Activated CD4-positive, alpha-beta T cell treated with anti-CD3 and anti-CD28 coated beads for 36 hours (primary cell): ENCODE measurements around the gene SPRED2. TPM values are rescaled to one million over a fixed set of nuclear protein-coding genes. Genes with fewer than 3 reads are reported as not detected.
A peak's percentile ranks its signal among the peaks of the same experiment; 100 is the strongest.

Experiments used
- ATAC-seq: fragments of 200-7000 bp; cut with Tn5 transposase; one replicate; pipeline ENCODE4 v1.10.0; 2021; ENCODE audit warnings: mild to moderate bottlenecking, moderate library complexity
- CTCF ChIA-PET: fragments of 350-600 bp; sonication (Branson Sonifier 250); formaldehyde crosslinking; loops from one replicate; lab custom pipeline; 2021; ENCODE audit warnings: antibody characterized with exemption; lab: Charles Lee
- POLR2A ChIA-PET: fragments of 350-600 bp; sonication (Branson Sonifier 250); formaldehyde crosslinking; loops from one replicate; lab custom pipeline; 2021; ENCODE audit warnings: antibody characterized with exemption, inconsistent platforms; lab: Charles Lee
- DNase-seq: peaks from one replicate; pipeline ENCODE4 v3.0.0-alpha.2; 2020
- H3K27ac Mint-ChIP-seq: one replicate; pipeline ENCODE4 v1.8.0; 2021; ENCODE audit warnings: mixed read lengths
- H3K27me3 Mint-ChIP-seq: one replicate; pipeline ENCODE4 v1.8.0; 2021; ENCODE audit warnings: mixed read lengths
- H3K36me3 Mint-ChIP-seq: one replicate; pipeline ENCODE4 v1.8.0; 2021; ENCODE audit warnings: low read depth, mixed read lengths
- H3K4me1 Mint-ChIP-seq: one replicate; pipeline ENCODE4 v1.8.0; 2021; ENCODE audit warnings: mixed read lengths
- H3K4me3 Mint-ChIP-seq: one replicate; pipeline ENCODE4 v1.8.0; 2021; ENCODE audit warnings: mild to moderate bottlenecking, moderate library complexity, mixed read lengths
- H3K9me3 Mint-ChIP-seq: one replicate; pipeline ENCODE4 v1.8.0; 2021; ENCODE audit warnings: low read depth, mixed read lengths
- intact Hi-C, 2 experiments: fragments of 100-400 bp; cut with DNase I in 1 of 2; cut with micrococcal nuclease in 1 of 2; formaldehyde crosslinking; loops; one replicate each; pipeline versions ENCODE4 v1.14.2 to v1.15.1; 2022 to 2024; cut with DNase I, micrococcal nuclease
- total RNA-seq, 2 experiments: library from RNA; stranded (reverse); gene quantifications; one replicate each; pipeline ENCODE4 v1.2.3, GENCODE V29; 2021

Gene SPRED2
- total RNA-seq, 2 experiments from 2014 or later: 6.7 to 7.9 TPM

DNA sequence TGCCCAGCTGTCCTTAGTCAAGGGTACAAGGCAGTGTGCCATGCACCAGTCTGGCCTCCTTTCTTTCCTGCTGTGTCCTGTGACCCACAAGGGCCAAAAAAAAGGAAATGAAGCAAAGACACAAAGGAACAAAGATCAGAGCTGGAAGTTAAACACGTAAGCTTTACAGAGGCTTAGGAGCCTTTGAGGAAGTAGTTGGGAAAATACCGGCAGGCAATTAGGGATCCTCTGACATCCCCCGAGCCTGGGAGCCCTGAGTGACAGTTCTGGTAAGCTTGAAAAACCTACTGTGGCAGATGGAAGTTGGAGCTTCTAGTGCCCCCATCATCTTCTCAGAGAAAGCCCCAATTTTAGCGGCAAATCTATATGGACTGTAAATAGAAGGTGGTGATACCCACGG is 78.5 kb downstream of the SPRED2 start:
- ATAC-seq: no peak
- H3K4me3 Mint-ChIP-seq: no peak overlapping the region
- peaks cover 25% of the 10 kb centered on the region for H3K4me1 Mint-ChIP-seq
- peaks cover 3% of the 10 kb centered on the region for H3K27me3 Mint-ChIP-seq
- H3K9me3 Mint-ChIP-seq: no peaks in the 10 kb centered on the region
- intact Hi-C loops: loop anchor here in 1 of 2 experiments (10.0 kb wide), 1 partner anchor 201 kb away; no protein-coding TSS in a partner anchor
- H3K27ac Mint-ChIP-seq: no peak overlapping the region
- no peak for DNase-seq
- H3K36me3 Mint-ChIP-seq: no peaks in the 10 kb centered on the region
- ChIA-PET POLR2A (no interaction called here), CTCF (interaction anchor here (1.3 to 1.5 kb wide), 3 partner anchors 10 to 34 kb away, joined by 3 to 4 read pairs (median 4); no protein-coding TSS in a partner anchor)

DNA sequence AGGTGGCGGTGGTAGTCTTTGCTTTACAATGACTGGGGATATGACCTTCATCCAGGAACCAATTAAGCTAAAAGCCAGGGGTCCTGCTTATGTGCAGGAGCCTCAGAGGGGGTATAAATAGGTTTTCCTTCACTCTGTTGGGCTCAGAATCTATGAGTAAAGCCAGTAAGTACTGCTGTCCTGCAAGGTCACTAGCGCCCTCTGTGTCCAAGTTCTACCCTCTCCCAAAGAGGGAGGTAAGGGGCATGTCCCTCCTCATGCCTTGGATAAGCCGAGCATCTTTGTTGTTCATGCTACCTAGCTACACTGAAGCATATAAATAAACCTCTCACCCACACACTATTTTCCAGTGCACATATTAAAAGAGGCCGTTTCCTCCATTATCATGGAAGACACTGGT is 79.4 kb downstream of the SPRED2 start:
- no peaks in the 10 kb centered on the region for H3K9me3 Mint-ChIP-seq
- H3K4me1 Mint-ChIP-seq: peaks cover 20% of the 10 kb centered on the region
- ATAC-seq (no peak), DNase-seq (no peak)
- ChIA-PET POLR2A (no interaction called here), CTCF (interaction anchor here (0.6 to 1.4 kb wide), 4 partner anchors 11 to 33 kb away, joined by 3 to 4 read pairs (median 3); no protein-coding TSS in a partner anchor)
- H3K27me3 Mint-ChIP-seq: peaks cover 3% of the 10 kb centered on the region
- intact Hi-C loops: loop anchor here in 1 of 2 experiments (10.0 kb wide), 1 partner anchor 202 kb away; no protein-coding TSS in a partner anchor
- H3K27ac Mint-ChIP-seq: no peak overlapping the region
- no peaks in the 10 kb centered on the region for H3K36me3 Mint-ChIP-seq
- H3K4me3 Mint-ChIP-seq: no peak overlapping the region

DNA sequence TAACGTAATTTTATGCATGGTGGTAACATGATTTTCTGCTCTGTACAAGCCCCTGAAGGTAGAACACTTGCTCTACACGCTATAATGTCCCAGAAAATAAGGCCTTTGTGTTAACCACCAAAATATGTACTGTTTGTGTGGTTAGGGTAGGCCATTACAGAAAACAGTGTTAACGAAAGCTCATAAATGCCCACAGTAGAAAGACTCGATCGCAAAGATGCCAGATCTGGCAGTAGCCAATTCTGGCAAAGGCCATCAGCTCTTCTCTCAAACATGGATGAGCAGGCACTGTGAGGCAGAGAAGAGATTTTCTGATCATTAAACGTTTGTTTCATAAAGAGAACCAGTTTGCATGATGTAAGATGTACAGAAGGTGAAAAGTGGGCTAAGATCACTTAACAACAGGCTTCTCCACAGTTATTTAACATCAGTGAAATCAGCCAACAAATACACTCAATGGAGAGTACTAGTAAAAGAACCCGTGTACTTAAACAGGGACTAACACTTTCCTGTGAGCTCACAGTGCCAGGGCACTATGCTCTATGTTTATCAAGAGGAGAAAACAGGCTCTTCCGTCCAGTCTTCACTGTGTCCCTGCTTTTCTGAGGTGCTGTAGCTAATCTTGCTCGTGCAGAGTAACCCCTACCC is 80.3 kb downstream of the SPRED2 start:
- CTCF ChIA-PET: interaction anchor here (0.7 to 1.3 kb wide), 7 partner anchors 12 to 51 kb away, joined by 3 to 4 read pairs (median 3); no protein-coding TSS in a partner anchor
- ATAC-seq (no peak), DNase-seq (no peak)
- Mint-ChIP-seq H3K4me1 (peaks cover 10% of the 10 kb centered on the region), H3K36me3 (no peaks in the 10 kb centered on the region), H3K27ac (no peak overlapping the region), H3K9me3 (no peaks in the 10 kb centered on the region), H3K4me3 (no peak overlapping the region), H3K27me3 (peaks cover 3% of the 10 kb centered on the region)
- intact Hi-C loops: loop anchor here in 1 of 2 experiments (10.0 kb wide), 1 partner anchor 203 kb away; no protein-coding TSS in a partner anchor
- POLR2A ChIA-PET: no interaction called here

DNA sequence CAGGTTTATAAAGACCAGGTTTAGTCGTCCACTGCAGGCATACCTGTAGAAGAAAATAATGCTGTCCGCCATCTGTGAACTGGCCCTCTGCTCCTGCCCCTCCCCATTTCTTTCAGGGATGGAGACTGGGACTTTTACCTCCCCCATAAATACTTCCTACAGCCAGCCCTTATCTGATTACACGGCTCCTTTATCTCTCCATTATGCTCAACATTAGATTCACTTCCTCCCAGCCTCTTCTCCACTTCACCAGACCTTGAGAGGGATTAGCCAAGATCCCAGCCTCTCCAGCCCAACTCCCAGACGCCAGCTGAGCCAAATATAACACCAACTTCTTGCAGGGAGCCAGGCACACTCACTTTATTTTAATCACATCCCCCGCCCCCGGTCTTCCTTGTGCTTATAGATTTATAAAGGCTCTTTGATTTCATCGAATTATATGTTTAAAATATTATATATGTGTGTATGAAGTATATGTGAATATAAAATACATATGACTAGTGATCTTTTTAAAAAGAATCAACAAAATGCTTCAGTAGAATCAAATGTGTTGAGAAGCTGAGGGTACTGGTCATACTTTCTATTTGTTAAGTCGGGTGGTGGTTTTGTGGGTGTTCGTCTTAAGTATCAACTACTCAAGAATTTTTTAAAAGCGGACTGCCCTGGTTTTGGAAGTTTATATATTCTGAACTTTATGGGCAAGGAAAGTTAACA is 81.0 kb downstream of the SPRED2 start:
- no peak overlapping the region for H3K27ac Mint-ChIP-seq
- H3K4me1 Mint-ChIP-seq: peaks cover 7% of the 10 kb centered on the region
- peaks cover 5% of the 10 kb centered on the region for H3K27me3 Mint-ChIP-seq
- ATAC-seq: no peak
- CTCF ChIA-PET: interaction anchor here (0.7 to 1.8 kb wide), 10 partner anchors 10 to 54 kb away, joined by 3 to 5 read pairs (median 4); no protein-coding TSS in a partner anchor
- POLR2A ChIA-PET: no interaction called here
- H3K36me3 Mint-ChIP-seq: no peaks in the 10 kb centered on the region
- H3K4me3 Mint-ChIP-seq: no peak overlapping the region
- H3K9me3 Mint-ChIP-seq: no peaks in the 10 kb centered on the region
- no peak for DNase-seq
- intact Hi-C loops: loop anchor here in 1 of 2 experiments (10.0 kb wide), 1 partner anchor 203 kb away; no protein-coding TSS in a partner anchor

DNA sequence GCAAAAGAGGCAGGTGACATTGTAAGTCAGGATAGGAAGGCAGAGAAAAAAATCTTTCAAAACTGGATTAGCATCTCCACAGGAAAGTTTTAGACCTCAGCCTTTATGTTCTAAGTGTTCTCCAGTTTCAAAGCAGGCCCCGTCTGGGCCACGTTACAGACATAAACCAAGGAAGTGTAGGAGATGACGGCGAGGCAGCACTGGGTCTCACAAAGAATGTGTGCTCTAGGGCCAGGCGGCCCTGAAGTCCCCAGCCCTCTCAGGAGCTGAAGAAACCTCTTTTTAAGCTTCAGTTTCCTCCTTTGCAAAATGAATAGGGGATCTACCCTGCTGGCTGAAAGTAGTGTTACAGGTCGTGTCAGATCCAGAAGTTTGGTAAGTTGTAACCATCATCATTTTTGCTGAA is 81.7 kb downstream of the SPRED2 start:
- H3K27ac Mint-ChIP-seq: no peak overlapping the region

DNA sequence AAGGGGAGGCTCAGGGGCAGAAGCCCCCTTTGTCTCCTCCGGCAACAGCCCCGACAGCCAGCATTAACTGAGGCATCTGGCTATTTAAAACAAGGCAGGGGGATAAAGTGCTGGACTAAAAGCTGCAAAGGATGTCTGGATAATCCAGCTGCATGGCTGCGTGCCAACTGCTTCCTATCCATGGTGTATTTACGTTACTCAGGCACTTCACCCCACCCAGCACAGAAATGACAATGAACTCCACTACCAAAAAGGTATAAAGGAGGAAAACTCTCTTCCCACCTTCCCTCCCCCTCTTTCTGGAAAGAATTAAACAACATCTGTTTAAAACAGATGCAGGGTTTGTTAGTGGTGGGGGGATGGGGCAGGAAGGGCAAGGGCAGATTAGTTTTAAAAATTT is 82.5 kb downstream of the SPRED2 start:
- H3K27me3 Mint-ChIP-seq: peaks cover 2% of the 10 kb centered on the region
- no peak overlapping the region for H3K4me3 Mint-ChIP-seq
- H3K36me3 Mint-ChIP-seq: no peaks in the 10 kb centered on the region
- POLR2A ChIA-PET: no interaction called here
- intact Hi-C loops: loop anchor here in 1 of 2 experiments (10.0 kb wide), 1 partner anchor 205 kb away; no protein-coding TSS in a partner anchor
- DNase-seq (no peak), ATAC-seq (no peak)
- no peaks in the 10 kb centered on the region for H3K9me3 Mint-ChIP-seq
- H3K4me1 Mint-ChIP-seq: peaks cover 7% of the 10 kb centered on the region
- H3K27ac Mint-ChIP-seq: no peak overlapping the region
- CTCF ChIA-PET: interaction anchor here (1.0 to 1.8 kb wide), 5 partner anchors 24 to 163 kb away, joined by 3 to 5 read pairs (median 4); no protein-coding TSS in a partner anchor

More for the DNA sequence above, 81.7 kb downstream of the SPRED2 start:
- H3K4me3 Mint-ChIP-seq: no peak overlapping the region
- ChIA-PET POLR2A (no interaction called here), CTCF (interaction anchor here (1.0 to 1.8 kb wide), 6 partner anchors 9 to 63 kb away, joined by 3 to 5 read pairs (median 4); no protein-coding TSS in a partner anchor)
- H3K9me3 Mint-ChIP-seq: no peaks in the 10 kb centered on the region
- H3K36me3 Mint-ChIP-seq: no peaks in the 10 kb centered on the region
- peak; percentile 58 for ATAC-seq
- intact Hi-C loops: loop anchor here in 1 of 2 experiments (10.0 kb wide), 1 partner anchor 204 kb away; no protein-coding TSS in a partner anchor
- H3K4me1 Mint-ChIP-seq: peaks cover 7% of the 10 kb centered on the region
- H3K27me3 Mint-ChIP-seq: peaks cover 2% of the 10 kb centered on the region
- peak; percentile 18 for DNase-seq

DNA sequence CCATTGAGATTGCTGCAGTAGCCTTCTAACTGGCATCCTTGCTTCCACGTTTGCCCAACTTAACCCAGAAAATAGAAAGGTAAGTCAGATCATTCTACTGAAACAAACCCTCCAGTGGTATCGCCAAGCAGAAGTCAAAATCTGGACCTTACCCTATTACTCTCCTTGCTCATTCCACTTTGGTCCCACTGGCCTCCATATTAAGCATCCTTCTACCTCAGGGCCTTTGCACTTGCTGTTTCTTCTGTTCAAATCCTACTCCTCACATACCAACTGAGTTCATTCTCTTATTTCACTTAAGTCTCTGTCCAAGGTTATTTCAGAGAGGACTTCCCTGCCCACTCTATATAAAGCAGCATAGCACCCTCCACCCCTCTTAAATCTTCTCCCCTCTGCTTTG is 84.5 kb downstream of the SPRED2 start:
- CTCF ChIA-PET: no interaction called here
- Mint-ChIP-seq H3K27me3 (peaks cover 2% of the 10 kb centered on the region), H3K4me1 (peaks cover 7% of the 10 kb centered on the region), H3K4me3 (no peak overlapping the region), H3K36me3 (no peaks in the 10 kb centered on the region), H3K9me3 (no peaks in the 10 kb centered on the region), H3K27ac (no peak overlapping the region)
- no peak for ATAC-seq
- no peak for DNase-seq
- intact Hi-C loops: no loop called here
- POLR2A ChIA-PET: interaction anchor here (0.6 kb wide), 1 partner anchor 8 kb away, joined by 3 read pairs; no protein-coding TSS in a partner anchor

DNA sequence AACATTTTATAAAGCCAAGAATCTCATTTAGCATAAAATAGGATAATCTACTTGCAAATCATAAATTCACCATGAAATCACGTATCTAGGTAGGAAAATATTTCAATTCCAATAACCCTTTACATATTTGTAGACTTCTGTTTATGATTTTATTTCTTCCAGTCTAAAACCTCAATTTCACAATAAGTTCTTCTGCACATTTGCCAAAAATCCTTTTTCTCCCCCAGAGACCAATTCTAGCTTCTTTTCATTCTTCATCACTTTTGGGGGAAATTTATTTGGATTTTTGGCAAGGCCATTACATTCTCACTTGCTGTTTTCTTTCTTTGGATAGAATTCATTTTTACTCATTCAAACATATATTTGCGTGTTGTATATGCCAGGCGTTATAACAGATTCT is 86.8 kb downstream of the SPRED2 start:
- Mint-ChIP-seq H3K9me3 (no peaks in the 10 kb centered on the region), H3K4me1 (peaks cover 6% of the 10 kb centered on the region), H3K27ac (no peak overlapping the region), H3K27me3 (peaks cover 2% of the 10 kb centered on the region), H3K4me3 (no peak overlapping the region), H3K36me3 (no peaks in the 10 kb centered on the region)
- intact Hi-C loops: no loop called here
- ATAC-seq (no peak), DNase-seq (no peak)
- POLR2A ChIA-PET: no interaction called here
- CTCF ChIA-PET: interaction anchor here (0.9 kb wide), 1 partner anchor 19 kb away, joined by 3 read pairs; no protein-coding TSS in a partner anchor

DNA sequence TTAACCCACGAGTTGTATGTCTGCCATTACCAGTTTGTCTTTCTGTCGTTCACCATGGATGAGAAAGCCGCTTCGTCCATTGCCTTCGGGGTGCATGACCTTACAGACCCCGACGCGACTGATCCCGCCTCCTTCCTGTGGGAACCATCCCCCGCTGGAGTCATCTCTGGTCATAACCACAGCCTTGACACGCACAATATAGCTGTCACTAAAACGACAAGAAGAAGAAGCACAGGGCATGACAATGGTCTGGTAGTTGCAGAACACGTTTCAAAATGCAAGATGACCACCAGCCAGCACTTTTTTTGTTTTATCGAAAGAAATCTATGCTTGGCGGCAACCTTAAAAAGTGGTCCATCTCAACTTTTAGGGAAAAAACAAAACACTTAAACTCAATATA is 87.7 kb downstream of the SPRED2 start:
- intact Hi-C loops: no loop called here
- Mint-ChIP-seq H3K27ac (no peak overlapping the region), H3K4me3 (no peak overlapping the region), H3K9me3 (no peaks in the 10 kb centered on the region), H3K4me1 (no peaks in the 10 kb centered on the region), H3K36me3 (no peaks in the 10 kb centered on the region), H3K27me3 (peaks cover 2% of the 10 kb centered on the region)
- POLR2A ChIA-PET: no interaction called here
- CTCF ChIA-PET: interaction anchor here (0.9 to 1.3 kb wide), 2 partner anchors 9 to 18 kb away, joined by 3 to 4 read pairs; no protein-coding TSS in a partner anchor
- DNase-seq: no peak
- ATAC-seq: no peak

DNA sequence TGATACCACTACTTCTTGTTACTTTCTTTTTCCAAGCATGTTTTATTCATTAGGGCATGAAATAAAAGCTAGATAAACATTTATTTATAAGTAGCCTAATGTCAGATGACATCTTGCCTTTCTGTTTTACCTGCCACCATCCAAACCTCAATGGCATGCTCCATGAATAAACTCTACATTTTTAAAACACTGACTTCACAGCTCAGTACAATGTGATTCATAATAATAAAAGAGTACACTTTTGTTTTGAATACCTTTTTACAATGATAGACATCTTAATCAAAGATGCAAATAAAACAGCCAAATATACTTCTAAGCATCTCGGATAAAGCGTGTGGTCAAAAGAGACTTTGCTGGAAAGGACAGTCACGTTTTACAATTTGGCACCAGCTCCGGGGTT is 88.2 kb downstream of the SPRED2 start:
- POLR2A ChIA-PET: no interaction called here
- H3K4me1 Mint-ChIP-seq: no peaks in the 10 kb centered on the region
- no peak overlapping the region for H3K27ac Mint-ChIP-seq
- no peaks in the 10 kb centered on the region for H3K36me3 Mint-ChIP-seq
- no peak overlapping the region for H3K4me3 Mint-ChIP-seq
- H3K27me3 Mint-ChIP-seq: peaks cover 2% of the 10 kb centered on the region
- intact Hi-C loops: no loop called here
- DNase-seq (no peak), ATAC-seq (peak; percentile 42)
- H3K9me3 Mint-ChIP-seq: no peaks in the 10 kb centered on the region
- CTCF ChIA-PET: interaction anchor here (1.3 kb wide), 1 partner anchor 10 kb away, joined by 4 read pairs; no protein-coding TSS in a partner anchor

DNA sequence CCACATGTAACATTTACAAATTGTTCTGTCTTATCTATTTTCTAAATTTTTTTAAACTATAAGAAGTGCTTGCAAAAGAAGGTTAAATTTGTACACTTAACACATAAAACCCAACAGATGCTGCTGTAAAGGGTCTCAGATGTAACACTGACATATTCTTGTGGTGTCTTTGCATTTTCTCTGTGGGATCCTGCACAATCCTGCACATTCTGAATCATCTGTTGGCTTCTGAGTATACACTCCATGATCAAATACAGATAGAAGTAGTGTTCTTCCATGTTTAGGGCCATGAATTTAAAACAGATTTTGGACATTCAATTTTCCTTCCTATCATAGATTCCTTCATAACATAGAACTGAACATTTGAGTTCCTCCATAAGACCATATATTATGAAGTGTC is 89.0 kb downstream of the SPRED2 start:
- H3K9me3 Mint-ChIP-seq: no peaks in the 10 kb centered on the region
- ChIA-PET POLR2A (no interaction called here), CTCF (interaction anchor here (1.3 kb wide), 1 partner anchor 11 kb away, joined by 4 read pairs; no protein-coding TSS in a partner anchor)
- H3K4me3 Mint-ChIP-seq: no peak overlapping the region
- ATAC-seq (no peak), DNase-seq (no peak)
- H3K27ac Mint-ChIP-seq: no peak overlapping the region
- intact Hi-C loops: no loop called here
- H3K4me1 Mint-ChIP-seq: no peaks in the 10 kb centered on the region
- H3K27me3 Mint-ChIP-seq: peaks cover 2% of the 10 kb centered on the region
- no peaks in the 10 kb centered on the region for H3K36me3 Mint-ChIP-seq
